SK-N-SH treated with all-trans-retinoic acid at 6 μM for 48 hours (cell line): ENCODE results near the gene SIRT5.

ENCODE experiments used
- ATAC-seq: fragments of 200-7000 bp; cut with Tn5 transposase; 3 replicates; pipeline ENCODE4 v1.9.1; 2020; ENCODE audit warnings: mild to moderate bottlenecking, moderate library complexity
- ARNTL ChIP-seq: fragments of 450-650 bp; formaldehyde crosslinking; IDR thresholded peaks from 2 replicates; pipeline ENCODE4 v1.5.0; 2020; ENCODE audit warnings: low read depth, mild to moderate bottlenecking, moderate library complexity, borderline replicate concordance
- BACH2 ChIP-seq: fragments of 250-450 bp; sonication (Bioruptor Pico); IDR thresholded peaks from 2 replicates; pipeline ENCODE4 v1.9.0; 2021; ENCODE audit warnings: mild to moderate bottlenecking, borderline replicate concordance
- CREB5 ChIP-seq: fragments of 250-450 bp; sonication (Bioruptor Pico); IDR thresholded peaks from 2 replicates; pipeline ENCODE4 v1.5.1; 2020; ENCODE audit warnings: low read depth, mild to moderate bottlenecking, moderate library complexity
- CSDC2 ChIP-seq: fragments of 250-450 bp; sonication (Bioruptor Pico); IDR thresholded peaks from 2 replicates; pipeline ENCODE4 v1.5.0; 2020; ENCODE audit warnings: mild to moderate bottlenecking, moderate library complexity
- CSRNP3 ChIP-seq: fragments of 250-450 bp; sonication (Bioruptor Pico); IDR thresholded peaks from 2 replicates; pipeline ENCODE4 v1.5.1; 2021; ENCODE audit warnings: mild to moderate bottlenecking, moderate library complexity
- ESRRG ChIP-seq: fragments of 250-450 bp; sonication (Bioruptor Pico); IDR thresholded peaks from 2 replicates; pipeline ENCODE4 v1.6.1; 2021; ENCODE audit warnings: mild to moderate bottlenecking
- GLIS3 ChIP-seq: fragments of 250-450 bp; sonication (Bioruptor Pico); IDR thresholded peaks from 2 replicates; pipeline ENCODE4 v1.5.0; 2020; ENCODE audit warnings: mild to moderate bottlenecking, moderate library complexity
- ISL1 ChIP-seq: fragments of 250-450 bp; sonication (Bioruptor Pico); IDR thresholded peaks from 2 replicates; pipeline ENCODE4 v2.1.2; 2022; ENCODE audit warnings: mild to moderate bottlenecking, moderate library complexity
- OSR1 ChIP-seq: fragments of 250-450 bp; sonication (Bioruptor Pico); IDR thresholded peaks from 2 replicates; pipeline ENCODE4 v1.8.0; 2022; ENCODE audit warnings: moderate library complexity, mild to moderate bottlenecking, inconsistent platforms
- PATZ1 ChIP-seq: fragments of 250-450 bp; sonication (Bioruptor Pico); IDR thresholded peaks from 2 replicates; pipeline ENCODE4 v1.8.0; 2020; ENCODE audit warnings: mild to moderate bottlenecking, moderate library complexity, borderline replicate concordance
- POU6F1 ChIP-seq: fragments of 250-450 bp; sonication (Bioruptor Pico); IDR thresholded peaks from 2 replicates; pipeline ENCODE4 v1.8.0; 2021; ENCODE audit warnings: low read depth, mild to moderate bottlenecking, moderate library complexity, borderline replicate concordance
- PPARA ChIP-seq: fragments of 250-450 bp; sonication (Bioruptor Pico); IDR thresholded peaks from 2 replicates; pipeline ENCODE4 v1.5.0; 2020; ENCODE audit warnings: mild to moderate bottlenecking, borderline replicate concordance
- RARB ChIP-seq: fragments of 250-450 bp; sonication (Bioruptor Pico); IDR thresholded peaks from 2 replicates; pipeline ENCODE4 v1.8.0; 2021; ENCODE audit warnings: mild to moderate bottlenecking, moderate library complexity
- SNAI2 ChIP-seq: fragments of 250-450 bp; sonication (Bioruptor Pico); IDR thresholded peaks from 2 replicates; pipeline ENCODE4 v1.5.0; 2020; ENCODE audit warnings: mild to moderate bottlenecking, moderate library complexity
- TCF4 ChIP-seq: fragments of 250-450 bp; sonication (Bioruptor Pico); IDR thresholded peaks from 2 replicates; pipeline ENCODE4 v1.8.0; 2021; ENCODE audit warnings: mild to moderate bottlenecking, moderate library complexity, borderline replicate concordance
- TOX ChIP-seq: fragments of 250-450 bp; sonication (Bioruptor Pico); IDR thresholded peaks from 2 replicates; pipeline ENCODE4 v1.8.0; 2021; ENCODE audit warnings: mild to moderate bottlenecking, moderate library complexity, borderline replicate concordance
- TSHZ2 ChIP-seq: fragments of 250-450 bp; sonication (Bioruptor Pico); IDR thresholded peaks from 2 replicates; pipeline ENCODE4 v1.5.0; 2020; ENCODE audit warnings: mild to moderate bottlenecking, moderate library complexity
- ZC3H10 ChIP-seq: fragments of 250-450 bp; sonication (Bioruptor Pico); IDR thresholded peaks from 2 replicates; pipeline ENCODE4 v1.5.1; 2021; ENCODE audit warnings: mild to moderate bottlenecking, moderate library complexity
- ZFP3 ChIP-seq: fragments of 250-450 bp; sonication (Bioruptor Pico); IDR thresholded peaks from 2 replicates; pipeline ENCODE4 v1.5.0; 2020; ENCODE audit warnings: mild to moderate bottlenecking, moderate library complexity
- ZFP30 ChIP-seq: fragments of 450-650 bp; formaldehyde crosslinking; IDR thresholded peaks from 2 replicates; pipeline ENCODE4 v1.5.0; 2022; ENCODE audit warnings: mild to moderate bottlenecking, moderate library complexity
- ZNF565 ChIP-seq: fragments of 450-650 bp; formaldehyde crosslinking; conservative IDR thresholded peaks from 2 replicates; pipeline ENCODE4 v1.5.0; 2020; ENCODE audit warnings: low read depth, mild to moderate bottlenecking, moderate library complexity
- ZNF70 ChIP-seq: fragments of 450-650 bp; formaldehyde crosslinking; IDR thresholded peaks from 2 replicates; pipeline ENCODE4 v1.5.0; 2020; ENCODE audit warnings: mild to moderate bottlenecking, moderate library complexity
- ZNF8 ChIP-seq: fragments of 450-650 bp; formaldehyde crosslinking; IDR thresholded peaks from 2 replicates; pipeline ENCODE4 v1.5.0; 2020; ENCODE audit warnings: mild to moderate bottlenecking, moderate library complexity

Gene SIRT5

GRCh38 chr6:13535306-13535705 lies 39.1 kb upstream of the SIRT5 start:
- TF ChIP-seq TOX (CRISPR knock-in tag) = no peak
- no peak for TF ChIP-seq OSR1 (CRISPR knock-in tag)
- TF ChIP-seq ISL1 (CRISPR knock-in tag) = no peak
- no peak for TF ChIP-seq ZC3H10
- no peak for TF ChIP-seq CREB5 (CRISPR knock-in tag)
- TF ChIP-seq PPARA (CRISPR knock-in tag) = no peak
- no peak for TF ChIP-seq POU6F1 (CRISPR knock-in tag)
- no peak for TF ChIP-seq CSRNP3 (CRISPR knock-in tag)
- no peak for TF ChIP-seq ZNF8 (CRISPR knock-in tag)
- TF ChIP-seq ZFP3 (CRISPR knock-in tag) = no peak
- no peak for TF ChIP-seq SNAI2 (CRISPR knock-in tag)
- no peak for TF ChIP-seq ZFP30
- no peak for TF ChIP-seq TCF4
- no peak for ATAC-seq

- no peak for TF ChIP-seq SNAI2 (CRISPR knock-in tag)
- no peak for TF ChIP-seq RARB (CRISPR knock-in tag)
- TF ChIP-seq PPARA (CRISPR knock-in tag) = no peak
- no peak for TF ChIP-seq ARNTL
- TF ChIP-seq ZFP30 = no peak
- no peak for TF ChIP-seq CSDC2 (CRISPR knock-in tag)
- TF ChIP-seq BACH2 (CRISPR knock-in tag) = no peak
- no peak for TF ChIP-seq GLIS3 (CRISPR knock-in tag)
- no peak for TF ChIP-seq ZC3H10
- TF ChIP-seq CREB5 (CRISPR knock-in tag) = no peak
- TF ChIP-seq POU6F1 (CRISPR knock-in tag) = no peak
- no peak for TF ChIP-seq TOX (CRISPR knock-in tag)
- TF ChIP-seq ISL1 (CRISPR knock-in tag) = no peak
- TF ChIP-seq ESRRG (CRISPR knock-in tag) = no peak
- no peak for TF ChIP-seq ZFP3 (CRISPR knock-in tag)
- TF ChIP-seq ZNF8 (CRISPR knock-in tag) = no peak
- ATAC-seq = no peak; the same call in 2 of the 3 replicates
Observed at GRCh38 chr6:13536796-13537526, 37.4 kb upstream of the SIRT5 start.

- ATAC-seq = no peak
- TF ChIP-seq ESRRG (CRISPR knock-in tag) = no peak
- no peak for TF ChIP-seq GLIS3 (CRISPR knock-in tag)
- no peak for TF ChIP-seq BACH2 (CRISPR knock-in tag)
- TF ChIP-seq PATZ1 = no peak
- no peak for TF ChIP-seq ZFP3 (CRISPR knock-in tag)
- no peak for TF ChIP-seq ZNF70 (CRISPR knock-in tag)
- no peak for TF ChIP-seq RARB (CRISPR knock-in tag)
- no peak for TF ChIP-seq TOX (CRISPR knock-in tag)
- TF ChIP-seq CREB5 (CRISPR knock-in tag) = no peak
- no peak for TF ChIP-seq ZC3H10
- no peak for TF ChIP-seq TSHZ2
- no peak for TF ChIP-seq SNAI2 (CRISPR knock-in tag)
- TF ChIP-seq ZFP30 = no peak
- TF ChIP-seq ZNF565 (CRISPR knock-in tag) = no peak
Observed at GRCh38 chr6:13537527-13537897, 36.9 kb upstream of the SIRT5 start.
